ENCODE data around the gene CX3CL1. TPM values are rescaled to one million over a fixed set of nuclear protein-coding genes. Genes with fewer than 3 reads are reported as not detected.

CX3CL1 gene
- total and polyA plus RNA-seq, 9 of the 15 experiments (the other 6 are each of a cell fraction or from before 2014, with no cell fraction given): 0.09 TPM; not detected in 8

GRCh38 chr16:57396786-57397185, 24.5 kb downstream of the CX3CL1 start:
- ATAC-seq (no peak), DNase-seq (ENCODE audit: extremely low read depth in 1 of 4, low spot score in 3 of 4) (no peak), FAIRE-seq (no peak)
- intact Hi-C loops (cut with micrococcal nuclease): no loop called here
- H3K27me3 ChIP-seq (ENCODE audit: control insufficient read depth in 2 of 2, insufficient read depth in 2 of 2, low read length in 2 of 2): peaks cover 0 to 41% of the 10 kb centered on the region in 2 experiments; a peak in 4 of 5 replicates
- H3K79me2 ChIP-seq (ENCODE audit: control insufficient read depth, insufficient read depth, low read length): no peaks in the 10 kb centered on the region
- no peak overlapping the region for H2AFZ ChIP-seq (ENCODE audit: low read depth, low read length)
- H4K20me1 ChIP-seq (replicated peaks; ENCODE audit: control insufficient read depth, insufficient read depth, low read length): no peaks in the 10 kb centered on the region
- 2% methylated on average over 4 of the region's 4 CpGs for WGBS (ENCODE audit: insufficient coverage, low coverage, missing lambda C conversion rate)
- no peaks in the 10 kb centered on the region; the same call in 1 of the 2 replicates for H3K9me3 ChIP-seq (replicated peaks; ENCODE audit: control insufficient read depth, insufficient read depth, low read depth, low read length)
- ChIA-PET POLR2A (no interaction called here), CTCF (ENCODE audit: low intra/inter-chr PET ratio) (interaction anchor here (0.6 kb wide), 1 partner anchor 123 kb away, joined by 3 read pairs; no protein-coding TSS in a partner anchor)
- in situ Hi-C loops (cut with MboI): no loop called here
- no peak overlapping the region for H3K9ac ChIP-seq (ENCODE audit: insufficient read depth in 1 of 2, low read depth in 2 of 2, low read length in 2 of 2)
- no peak overlapping the region for H3K4me3 ChIP-seq
- H3K27ac ChIP-seq (ENCODE audit: extremely low read depth, low read depth, low read length): no peak overlapping the region
- BruUV-seq (replicated peaks): no TSS peak
- no peak overlapping the region for H3K4me2 ChIP-seq (ENCODE audit: insufficient read depth, low read length)
- H3K9me1 ChIP-seq (ENCODE audit: control insufficient read depth, insufficient read depth, low read length): no peaks in the 10 kb centered on the region
- H3K36me3 ChIP-seq (ENCODE audit: control insufficient read depth, insufficient read depth, low read length): no peaks in the 10 kb centered on the region
- H3K4me1 ChIP-seq (replicated peaks in 1 of 2; ENCODE audit: control insufficient read depth in 2 of 2, insufficient read depth in 2 of 2, low read length in 2 of 2): no peaks in the 10 kb centered on the region; a peak in 1 of 5 replicates
- TF ChIP-seq ASH1L (IDR thresholded peaks at IDR 0.05; ENCODE audit: borderline replicate concordance, low read depth, partially characterized antibody) (no peak), TCF7 (IDR thresholded peaks at IDR 0.05; ENCODE audit: borderline replicate concordance) (no peak), ZNF232 (CRISPR knock-in tag; IDR thresholded peaks at IDR 0.05) (no peak), BCL6 (CRISPR knock-in tag; IDR thresholded peaks at IDR 0.05) (no peak), CXXC5 (CRISPR knock-in tag; IDR thresholded peaks at IDR 0.05) (no peak), ZEB2 (IDR thresholded peaks at IDR 0.05) (no peak), ID3 (CRISPR knock-in tag; IDR thresholded peaks at IDR 0.05) (no peak), ID3 (tag; IDR thresholded peaks at IDR 0.05) (no peak), YBX1 (IDR thresholded peaks at IDR 0.05) (no peak), ZNF766 (CRISPR knock-in tag; conservative IDR thresholded peaks at IDR 0.05) (no peak), ARID1B (IDR thresholded peaks at IDR 0.05) (no peak), ZC3H8 (IDR thresholded peaks at IDR 0.05) (no peak), PCBP1 (IDR thresholded peaks at IDR 0.05; ENCODE audit: low read depth, low read length, poor library complexity, severe bottlenecking) (no peak), POLR2AphosphoS2 (IDR thresholded peaks at IDR 0.05; ENCODE audit: low read length) (no peak), MCM7 (IDR thresholded peaks at IDR 0.05) (no peak), HNRNPK (IDR thresholded peaks at IDR 0.05; ENCODE audit: low read depth, low read length, poor library complexity, severe bottlenecking) (no peak), FOXK1 (CRISPR knock-in tag; IDR thresholded peaks at IDR 0.05; ENCODE audit: borderline replicate concordance) (no peak), UBTF (IDR thresholded peaks at IDR 0.05; ENCODE audit: borderline replicate concordance in 1 of 2, low read depth in 2 of 2, low read length in 2 of 2) (no peak), ZFP1 (CRISPR knock-in tag; IDR thresholded peaks at IDR 0.05) (no peak)
- TF ChIP-seq, protein P1, sequence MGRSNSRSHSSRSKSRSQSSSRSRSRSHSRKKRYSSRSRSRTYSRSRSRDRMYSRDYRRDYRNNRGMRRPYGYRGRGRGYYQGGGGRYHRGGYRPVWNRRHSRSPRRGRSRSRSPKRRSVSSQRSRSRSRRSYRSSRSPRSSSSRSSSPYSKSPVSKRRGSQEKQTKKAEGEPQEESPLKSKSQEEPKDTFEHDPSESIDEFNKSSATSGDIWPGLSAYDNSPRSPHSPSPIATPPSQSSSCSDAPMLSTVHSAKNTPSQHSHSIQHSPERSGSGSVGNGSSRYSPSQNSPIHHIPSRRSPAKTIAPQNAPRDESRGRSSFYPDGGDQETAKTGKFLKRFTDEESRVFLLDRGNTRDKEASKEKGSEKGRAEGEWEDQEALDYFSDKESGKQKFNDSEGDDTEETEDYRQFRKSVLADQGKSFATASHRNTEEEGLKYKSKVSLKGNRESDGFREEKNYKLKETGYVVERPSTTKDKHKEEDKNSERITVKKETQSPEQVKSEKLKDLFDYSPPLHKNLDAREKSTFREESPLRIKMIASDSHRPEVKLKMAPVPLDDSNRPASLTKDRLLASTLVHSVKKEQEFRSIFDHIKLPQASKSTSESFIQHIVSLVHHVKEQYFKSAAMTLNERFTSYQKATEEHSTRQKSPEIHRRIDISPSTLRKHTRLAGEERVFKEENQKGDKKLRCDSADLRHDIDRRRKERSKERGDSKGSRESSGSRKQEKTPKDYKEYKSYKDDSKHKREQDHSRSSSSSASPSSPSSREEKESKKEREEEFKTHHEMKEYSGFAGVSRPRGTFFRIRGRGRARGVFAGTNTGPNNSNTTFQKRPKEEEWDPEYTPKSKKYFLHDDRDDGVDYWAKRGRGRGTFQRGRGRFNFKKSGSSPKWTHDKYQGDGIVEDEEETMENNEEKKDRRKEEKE (IDR thresholded peaks at IDR 0.05; ENCODE audit: borderline replicate concordance in 1 of 2, control insufficient read depth in 1 of 2, low read depth in 2 of 2, low read length in 1 of 2): no peak

Measured in K562 (cell line).